Tibial artery (tissue), 4 donors: Measurements from ENCODE around the gene FZR1.

Experiments used
- DNase-seq, 2 donors: peaks; one replicate each; pipeline ENCODE4 v3.0.0-alpha.2; 2019
- H3K27ac ChIP-seq, 2 donors: fragments of 200-600 bp; sonication (generic) in 1 of 2; 1 replicate in 1 of 2; 2 replicates in 1 of 2; pipeline ENCODE4 v1.5.1; 2018 to 2019; ENCODE audit warnings: mild to moderate bottlenecking in 1 of 2
- H3K27me3 ChIP-seq, 2 donors: fragments of 200-600 bp; sonication (generic) in 1 of 2; one replicate each; pipeline versions ENCODE4 v1.5.1 to v1.6.0; 2016 to 2019
- H3K36me3 ChIP-seq, 3 donors: fragments of 200-600 bp; sonication (generic) in 2 of 3; one replicate each; pipeline ENCODE4 v1.5.1; 2016 to 2019; ENCODE audit warnings: mild to moderate bottlenecking in 2 of 3
- H3K4me1 ChIP-seq, 4 donors: fragments of 200-600 bp; sonication (generic) in 2 of 4; 1 replicate in 3 of 4; 2 replicates in 1 of 4; pipeline ENCODE4 v1.5.1; 2016 to 2019
- H3K4me3 ChIP-seq, 2 donors: fragments of 200-600 bp; sonication (generic) in 1 of 2; 1 replicate in 1 of 2; 2 replicates in 1 of 2; pipeline ENCODE4 v1.5.1; 2018 to 2019; ENCODE audit warnings: mild to moderate bottlenecking in 2 of 2
- H3K9me3 ChIP-seq, 3 donors: fragments of 200-600 bp; sonication (generic) in 1 of 3; one replicate each; pipeline ENCODE4 v1.5.1; 2016 to 2019
- intact Hi-C: fragments of 100-400 bp; cut with DNase I; formaldehyde crosslinking; loops from one replicate; pipeline ENCODE4 v1.15.0; 2023; ENCODE audit warnings: low total_unique reads
- TF ChIP-seq, protein P1 (sequence below), 2 experiments: fragments of 200-600 bp in 1 of 2; fragments of 450-650 bp in 1 of 2; IDR thresholded peaks; one replicate each; pipeline ENCODE4 v1.5.1; 2017 to 2019; ENCODE audit warnings: antibody characterized with exemption in 2 of 2, mild to moderate bottlenecking in 1 of 2, moderate library complexity in 1 of 2

Gene FZR1

DNA sequence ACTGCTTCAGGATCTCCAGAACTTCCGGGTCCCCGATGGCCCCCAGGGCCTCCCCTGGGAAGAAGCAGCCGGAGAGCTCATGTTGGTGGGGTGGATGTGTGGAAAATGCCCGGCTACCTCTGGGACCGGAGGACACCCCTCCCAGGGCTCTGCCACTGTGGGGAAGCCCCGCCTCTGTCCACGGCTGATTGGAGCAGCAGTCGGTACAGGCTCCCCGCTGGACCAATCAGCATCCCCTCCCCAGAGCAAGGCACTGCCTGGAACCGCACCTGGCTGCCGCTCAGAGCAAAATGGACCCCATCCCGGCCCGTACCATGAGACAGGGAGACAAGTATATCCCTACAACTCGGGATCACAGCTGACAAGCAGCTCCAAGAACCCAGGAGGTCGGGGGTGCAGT is 12.1 kb upstream of the FZR1 start:
- DNase-seq: no peak
- H3K4me1 ChIP-seq: peaks cover 0 to 5% (median 1%) of the 10 kb centered on the region in 4 donors
- H3K36me3 ChIP-seq: peaks cover 36 to 70% (median 63%) of the 10 kb centered on the region in 3 donors
- TF ChIP-seq, protein P1, sequence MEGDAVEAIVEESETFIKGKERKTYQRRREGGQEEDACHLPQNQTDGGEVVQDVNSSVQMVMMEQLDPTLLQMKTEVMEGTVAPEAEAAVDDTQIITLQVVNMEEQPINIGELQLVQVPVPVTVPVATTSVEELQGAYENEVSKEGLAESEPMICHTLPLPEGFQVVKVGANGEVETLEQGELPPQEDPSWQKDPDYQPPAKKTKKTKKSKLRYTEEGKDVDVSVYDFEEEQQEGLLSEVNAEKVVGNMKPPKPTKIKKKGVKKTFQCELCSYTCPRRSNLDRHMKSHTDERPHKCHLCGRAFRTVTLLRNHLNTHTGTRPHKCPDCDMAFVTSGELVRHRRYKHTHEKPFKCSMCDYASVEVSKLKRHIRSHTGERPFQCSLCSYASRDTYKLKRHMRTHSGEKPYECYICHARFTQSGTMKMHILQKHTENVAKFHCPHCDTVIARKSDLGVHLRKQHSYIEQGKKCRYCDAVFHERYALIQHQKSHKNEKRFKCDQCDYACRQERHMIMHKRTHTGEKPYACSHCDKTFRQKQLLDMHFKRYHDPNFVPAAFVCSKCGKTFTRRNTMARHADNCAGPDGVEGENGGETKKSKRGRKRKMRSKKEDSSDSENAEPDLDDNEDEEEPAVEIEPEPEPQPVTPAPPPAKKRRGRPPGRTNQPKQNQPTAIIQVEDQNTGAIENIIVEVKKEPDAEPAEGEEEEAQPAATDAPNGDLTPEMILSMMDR (IDR thresholded peaks at IDR 0.05): no peak
- no peak overlapping the region for H3K4me3 ChIP-seq
- H3K9me3 ChIP-seq: no peaks in the 10 kb centered on the region
- H3K27me3 ChIP-seq: no peaks in the 10 kb centered on the region
- intact Hi-C loops: no loop called here
- H3K27ac ChIP-seq: no peak overlapping the region

DNA sequence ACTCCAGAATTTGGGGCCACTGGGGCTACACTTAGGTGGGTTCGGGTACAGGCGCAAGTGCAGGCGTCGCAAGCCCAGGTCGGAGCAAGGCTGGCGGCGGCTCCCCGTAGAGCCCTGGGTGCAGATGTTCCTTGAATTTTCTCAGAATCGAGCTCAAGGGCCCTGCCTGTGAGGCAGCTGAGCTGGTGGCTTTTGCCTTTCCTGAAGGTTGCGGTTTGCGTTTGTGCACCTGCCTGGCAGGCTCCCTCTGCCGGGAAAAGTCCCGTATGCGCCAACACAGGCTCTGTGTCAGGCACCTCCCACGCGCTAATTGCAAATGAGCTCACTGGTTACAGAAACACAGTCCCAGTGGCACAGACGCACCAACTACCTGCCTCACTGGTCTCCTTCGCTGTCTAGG is 11.6 kb upstream of the FZR1 start:
- Histone ChIP-seq H3K27me3 (no peaks in the 10 kb centered on the region), H3K4me3 (no peak overlapping the region), H3K4me1 (peaks cover 0 to 10% (median 4%) of the 10 kb centered on the region in 4 donors), H3K36me3 (peaks cover 36 to 70% (median 63%) of the 10 kb centered on the region in 3 donors), H3K27ac (no peak overlapping the region), H3K9me3 (no peaks in the 10 kb centered on the region)
- DNase-seq: no peak
- intact Hi-C loops: no loop called here
- TF ChIP-seq, protein P1 (IDR thresholded peaks at IDR 0.05): no peak

DNA sequence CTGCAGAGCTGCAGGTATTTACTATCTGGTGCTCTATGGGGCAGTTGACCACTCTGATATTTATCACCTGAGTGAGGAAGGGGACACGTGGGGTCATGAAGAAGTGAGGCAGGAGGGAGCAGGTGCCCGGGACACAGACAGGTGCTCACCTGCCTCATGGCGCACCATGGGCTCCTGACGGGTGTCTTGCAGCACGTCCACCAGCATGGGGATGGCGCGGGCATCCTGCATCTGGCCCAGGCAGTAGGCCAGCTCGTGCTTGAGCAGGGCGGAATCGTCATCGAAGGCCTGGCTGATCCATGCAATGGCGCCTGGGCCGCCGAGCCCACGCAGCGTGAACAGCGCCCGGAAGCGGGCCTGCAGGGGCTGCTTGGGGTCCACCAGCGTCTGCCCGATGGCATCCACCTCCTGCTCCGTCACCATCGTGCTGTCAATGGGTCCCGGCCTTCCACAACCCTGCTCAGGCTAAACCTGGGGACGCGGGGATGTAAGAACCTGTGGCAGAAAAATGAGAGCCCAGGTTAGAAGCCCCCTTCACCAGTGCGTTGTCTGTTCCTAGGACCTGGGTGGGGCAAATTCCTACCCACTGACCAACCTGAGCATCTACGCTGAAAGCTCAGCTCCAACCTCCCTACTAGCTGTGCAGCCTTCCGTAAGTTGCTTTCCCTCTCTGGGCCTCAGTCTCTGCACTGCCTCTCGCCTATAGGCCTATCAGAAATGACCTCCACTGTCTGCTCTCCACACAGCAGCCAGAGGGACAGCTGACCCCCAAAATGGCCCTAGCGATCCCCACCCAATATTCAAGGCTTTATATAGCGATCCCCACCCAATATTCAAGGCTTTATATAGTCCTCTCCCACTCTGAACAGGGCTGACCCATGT is 9.5 kb upstream of the FZR1 start:
- H3K4me3 ChIP-seq: no peak overlapping the region
- peaks cover 31 to 54% (median 49%) of the 10 kb centered on the region in 3 donors for H3K36me3 ChIP-seq
- TF ChIP-seq, protein P1 (IDR thresholded peaks at IDR 0.05): no peak
- peaks cover 0 to 18% (median 11%) of the 10 kb centered on the region in 4 donors for H3K4me1 ChIP-seq
- no peaks in the 10 kb centered on the region for H3K9me3 ChIP-seq
- H3K27ac ChIP-seq: no peak overlapping the region
- no peaks in the 10 kb centered on the region for H3K27me3 ChIP-seq
- intact Hi-C loops: no loop called here
- DNase-seq: no peak

DNA sequence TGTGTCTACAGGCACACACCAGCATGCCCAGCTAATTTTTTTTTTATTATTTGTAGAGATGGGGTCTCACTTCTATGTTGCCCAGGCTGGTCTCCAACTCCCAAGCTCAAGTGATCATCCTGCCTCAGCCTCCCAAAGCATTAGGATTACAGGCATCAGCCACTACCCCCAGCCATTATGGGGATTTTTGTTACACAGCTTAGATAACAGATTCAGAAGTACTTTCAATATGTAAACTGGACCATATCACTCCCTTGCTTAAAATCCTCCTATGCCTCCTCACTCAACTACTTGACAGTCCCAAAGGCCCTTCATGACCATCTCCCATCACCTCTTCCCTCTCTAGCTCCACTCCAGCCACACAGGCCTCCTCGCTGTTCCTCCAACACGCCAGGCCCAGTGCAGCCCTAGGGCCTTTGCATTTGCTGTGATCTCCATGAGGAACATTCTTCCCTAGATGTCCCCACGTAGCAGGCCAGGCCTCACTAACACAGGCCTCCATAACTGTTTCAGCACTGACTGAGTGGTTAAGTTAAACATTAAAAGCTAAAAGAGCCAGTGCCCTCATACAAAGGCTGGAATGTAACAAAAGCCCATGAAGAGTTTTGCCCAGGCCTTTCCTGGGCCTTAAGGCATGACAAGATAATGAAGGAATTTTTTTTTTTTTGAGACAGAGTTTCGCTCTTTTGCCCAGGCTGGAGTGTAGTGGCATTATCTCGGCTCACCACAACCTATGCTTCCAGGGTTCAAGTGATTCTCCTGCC is 8.2 kb upstream of the FZR1 start:
- Histone ChIP-seq H3K27me3 (no peaks in the 10 kb centered on the region), H3K4me1 (peaks cover 0 to 18% (median 11%) of the 10 kb centered on the region in 4 donors), H3K4me3 (no peak overlapping the region), H3K36me3 (peaks cover 24 to 41% (median 36%) of the 10 kb centered on the region in 3 donors), H3K27ac (no peak overlapping the region), H3K9me3 (no peaks in the 10 kb centered on the region)
- intact Hi-C loops: no loop called here
- TF ChIP-seq, protein P1 (IDR thresholded peaks at IDR 0.05): no peak
- no peak for DNase-seq

DNA sequence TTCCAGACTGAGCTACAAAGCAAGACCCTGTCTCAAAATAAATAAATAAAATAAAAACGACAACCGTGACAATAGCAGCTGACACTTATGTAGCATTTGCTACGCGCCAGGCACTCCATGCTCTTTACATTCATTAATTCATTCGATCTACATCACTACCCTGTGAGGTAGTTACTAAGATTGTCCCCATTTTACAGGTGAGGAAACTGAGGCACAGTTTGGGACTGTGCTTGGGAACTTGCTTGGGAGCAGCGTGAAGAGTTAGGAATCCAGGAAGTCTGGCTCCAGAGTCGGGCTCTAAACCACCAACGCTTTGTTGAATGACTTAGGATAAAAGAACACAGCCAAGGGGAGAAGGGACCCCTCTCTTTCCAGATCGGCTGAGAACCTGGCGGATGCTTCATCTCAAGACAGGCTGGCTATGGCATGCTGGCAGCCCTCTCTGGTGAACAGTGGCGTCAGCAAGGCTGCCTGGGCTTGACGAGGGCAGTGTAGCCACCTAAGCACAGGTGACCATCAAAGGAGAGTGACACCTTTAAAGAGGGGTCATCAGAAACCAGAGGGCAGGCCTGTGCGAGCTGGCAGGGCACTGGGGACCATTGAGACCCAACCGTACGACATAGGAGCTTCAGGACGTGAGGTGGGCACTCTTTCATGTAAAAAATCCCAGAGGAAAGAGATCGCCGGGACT is 6.2 kb upstream of the FZR1 start:
- intact Hi-C loops: no loop called here
- DNase-seq: no peak
- H3K36me3 ChIP-seq: peaks cover 16 to 22% (median 19%) of the 10 kb centered on the region in 3 donors
- H3K27me3 ChIP-seq: no peaks in the 10 kb centered on the region
- no peaks in the 10 kb centered on the region for H3K9me3 ChIP-seq
- H3K4me1 ChIP-seq: peaks cover 0 to 19% (median 11%) of the 10 kb centered on the region in 4 donors
- H3K4me3 ChIP-seq: peak overlapping the region; percentile 73 to 81
- TF ChIP-seq, protein P1 (IDR thresholded peaks at IDR 0.05): no peak
- H3K27ac ChIP-seq: peak overlapping the region; percentile 73 to 84
